ENCODE results near the gene IQCK.
A peak's percentile ranks its signal among the peaks of the same experiment; 100 is the strongest.

Gene IQCK

GRCh38 chr16:19860166-19861041, 142.3 kb downstream of the IQCK start:
- H3K4me1 ChIP-seq (ENCODE audit: insufficient read depth, poor library complexity, severe bottlenecking): no peaks in the 10 kb centered on the region
- H3K9me3 ChIP-seq (ENCODE audit: severe bottlenecking): no peaks in the 10 kb centered on the region
- H3K27me3 ChIP-seq (ENCODE audit: insufficient read depth, poor library complexity, severe bottlenecking): no peaks in the 10 kb centered on the region
- H3K4me3 ChIP-seq (ENCODE audit: severe bottlenecking): no peak overlapping the region
- H3K27ac ChIP-seq (ENCODE audit: poor library complexity, severe bottlenecking): no peak overlapping the region
- DNase-seq (ENCODE audit: low spot score) (no peak), ATAC-seq (ENCODE audit: low read depth) (peak; percentile 54; the same call in 2 of the 3 replicates)
- H3K36me3 ChIP-seq (ENCODE audit: low read depth): no peaks in the 10 kb centered on the region
- no peak for TF ChIP-seq CTCF (IDR thresholded peaks at IDR 0.05; ENCODE audit: poor library complexity, severe bottlenecking)

GRCh38 chr16:19861133-19861532, 143.1 kb downstream of the IQCK start:
- H3K4me1 ChIP-seq (ENCODE audit: insufficient read depth, poor library complexity, severe bottlenecking): no peaks in the 10 kb centered on the region
- DNase-seq (ENCODE audit: low spot score) (no peak), ATAC-seq (ENCODE audit: low read depth) (no peak)
- H3K36me3 ChIP-seq (ENCODE audit: low read depth): no peaks in the 10 kb centered on the region
- no peak overlapping the region for H3K4me3 ChIP-seq (ENCODE audit: severe bottlenecking)
- H3K9me3 ChIP-seq (ENCODE audit: severe bottlenecking): no peaks in the 10 kb centered on the region
- H3K27ac ChIP-seq (ENCODE audit: poor library complexity, severe bottlenecking): no peak overlapping the region
- TF ChIP-seq CTCF (IDR thresholded peaks at IDR 0.05; ENCODE audit: poor library complexity, severe bottlenecking): no peak
- no peaks in the 10 kb centered on the region for H3K27me3 ChIP-seq (ENCODE audit: insufficient read depth, poor library complexity, severe bottlenecking)

- H3K4me3 ChIP-seq (ENCODE audit: severe bottlenecking): no peak overlapping the region
- no peaks in the 10 kb centered on the region for H3K4me1 ChIP-seq (ENCODE audit: insufficient read depth, poor library complexity, severe bottlenecking)
- H3K27ac ChIP-seq (ENCODE audit: poor library complexity, severe bottlenecking): no peak overlapping the region
- TF ChIP-seq CTCF (IDR thresholded peaks at IDR 0.05; ENCODE audit: poor library complexity, severe bottlenecking): no peak
- no peaks in the 10 kb centered on the region for H3K36me3 ChIP-seq (ENCODE audit: low read depth)
- ATAC-seq (ENCODE audit: low read depth): no peak
- no peak for DNase-seq (ENCODE audit: low spot score)
- H3K9me3 ChIP-seq (ENCODE audit: severe bottlenecking): no peaks in the 10 kb centered on the region
- H3K27me3 ChIP-seq (ENCODE audit: insufficient read depth, poor library complexity, severe bottlenecking): no peaks in the 10 kb centered on the region
Observed at GRCh38 chr16:19861811-19862327, 143.8 kb downstream of the IQCK start.

- no peak overlapping the region for H3K27ac ChIP-seq (ENCODE audit: poor library complexity, severe bottlenecking)
- H3K4me1 ChIP-seq (ENCODE audit: insufficient read depth, poor library complexity, severe bottlenecking): no peaks in the 10 kb centered on the region
- H3K27me3 ChIP-seq (ENCODE audit: insufficient read depth, poor library complexity, severe bottlenecking): no peaks in the 10 kb centered on the region
- no peak for TF ChIP-seq CTCF (IDR thresholded peaks at IDR 0.05; ENCODE audit: poor library complexity, severe bottlenecking)
- H3K36me3 ChIP-seq (ENCODE audit: low read depth): no peaks in the 10 kb centered on the region
- H3K9me3 ChIP-seq (ENCODE audit: severe bottlenecking): no peaks in the 10 kb centered on the region
- no peak overlapping the region for H3K4me3 ChIP-seq (ENCODE audit: severe bottlenecking)
- no peak for ATAC-seq (ENCODE audit: low read depth)
- DNase-seq (ENCODE audit: low spot score): no peak
Observed at GRCh38 chr16:19863990-19864389, 145.9 kb downstream of the IQCK start.

GRCh38 chr16:19864566-19864965, 146.5 kb downstream of the IQCK start:
- no peak for TF ChIP-seq CTCF (IDR thresholded peaks at IDR 0.05; ENCODE audit: poor library complexity, severe bottlenecking)
- Histone ChIP-seq H3K27ac (ENCODE audit: poor library complexity, severe bottlenecking) (no peak overlapping the region), H3K27me3 (ENCODE audit: insufficient read depth, poor library complexity, severe bottlenecking) (no peaks in the 10 kb centered on the region), H3K4me3 (ENCODE audit: severe bottlenecking) (no peak overlapping the region), H3K36me3 (ENCODE audit: low read depth) (no peaks in the 10 kb centered on the region), H3K9me3 (ENCODE audit: severe bottlenecking) (no peaks in the 10 kb centered on the region), H3K4me1 (ENCODE audit: insufficient read depth, poor library complexity, severe bottlenecking) (no peaks in the 10 kb centered on the region)
- DNase-seq (ENCODE audit: low spot score): no peak
- no peak for ATAC-seq (ENCODE audit: low read depth)

All from RWPE2 (cell line).